K562 (cell line): Measurements from ENCODE around the gene KCNK1. TPM values are rescaled to one million over a fixed set of nuclear protein-coding genes. Genes with fewer than 3 reads are reported as not detected.
A peak's percentile ranks its signal among the peaks of the same experiment; 100 is the strongest.

Experiments
- CTBP1 ChIP-seq: fragments of 450-650 bp; IDR thresholded peaks from 2 replicates; pipeline ENCODE4 v1.6.1; 2016; ENCODE audit warnings: borderline replicate concordance
- DACH1 ChIP-seq: fragments of 450-650 bp; IDR thresholded peaks from 2 replicates; pipeline ENCODE4 v1.6.1; 2018; ENCODE audit not compliant: partially characterized antibody
- DIDO1 ChIP-seq: fragments of 450-650 bp; IDR thresholded peaks from 2 replicates; pipeline ENCODE4 v1.6.1; 2016; ENCODE audit warnings: low read depth, missing biosample characterization, missing genetic modification characterization
- KLF16 ChIP-seq: IDR thresholded peaks from 2 replicates; pipeline ENCODE4 v1.6.1; 2016; ENCODE audit warnings: antibody characterized with exemption
- MXI1 ChIP-seq: IDR thresholded peaks from 2 replicates; pipeline ENCODE4 v1.6.1; 2011; ENCODE audit warnings: low read depth, mild to moderate bottlenecking, improper control_type of control experiment, low read length
- NCOA1 ChIP-seq: fragments of 450-650 bp; IDR thresholded peaks from 2 replicates; pipeline ENCODE4 v1.6.1; 2016; ENCODE audit warnings: low read depth
- PTBP1 ChIP-seq: fragments of 200-400 bp; formaldehyde crosslinking; IDR thresholded peaks from 2 replicates; pipeline ENCODE4 v1.6.1; 2017; ENCODE audit warnings: low read depth, low read length
- RCOR1 ChIP-seq, 2 experiments: IDR thresholded peaks; 2 replicates each; pipeline ENCODE4 v1.6.1; 2012; ENCODE audit warnings: low read depth in 2 of 2, low read length in 2 of 2, borderline replicate concordance in 1 of 2, improper control_type of control experiment in 1 of 2
- RFX5 ChIP-seq: IDR thresholded peaks from 2 replicates; pipeline ENCODE4 v1.6.1; 2011; ENCODE audit warnings: low read depth, mild to moderate bottlenecking, improper control_type of control experiment, low read length
- ZBTB11 ChIP-seq, 3 experiments: fragments of 200-800 bp in 1 of 3; fragments of 250-450 bp in 1 of 3; fragments of 450-650 bp in 1 of 3; sonication (Bioruptor Pico) in 1 of 3; sonication (Bioruptor generic) in 1 of 3; formaldehyde crosslinking in 1 of 3; IDR thresholded peaks; 2 replicates each; pipeline versions ENCODE4 v1.6.1 to v1.8.0; 2016 to 2022; ENCODE audit warnings: mild to moderate bottlenecking in 2 of 3, missing genetic modification characterization in 2 of 3, missing compliant biosample characterization in 1 of 3, moderate library complexity in 1 of 3
- ZBTB5 ChIP-seq: fragments of 450-650 bp; IDR thresholded peaks from 2 replicates; pipeline ENCODE4 v1.6.1; 2017; ENCODE audit warnings: antibody characterized with exemption
- ZNF766 ChIP-seq: fragments of 200-800 bp; sonication (Bioruptor generic); conservative IDR thresholded peaks from 2 replicates; pipeline ENCODE4 v1.6.1; 2016; ENCODE audit warnings: missing genetic modification characterization, missing compliant biosample characterization
- polyA plus RNA-seq, 8 experiments: library from polyadenylated mRNA; depleted of rRNA in 4 of 8; stranded (reverse) in 5 of 8; unstranded in 3 of 8; fragments of >200 nt; fragmentation: Nextera tagmentation in 2 of 8; fragmentation: Illumina TruSeq in 1 of 8; extraction: Ambion mirVana in 2 of 8; extraction: Trizol in 1 of 8; gene quantifications; 2 replicates each; pipeline versions ENCODE4 v1.2.1 to v1.2.3, GENCODE V29; 2011 to 2014; ENCODE audit warnings: inconsistent platforms in 1 of 8, missing spikeins in 1 of 8
- total RNA-seq, 7 experiments: library from RNA; depleted of rRNA in 6 of 7; stranded (reverse); fragments of >200 nt in 6 of 7; fragmentation: Illumina TruSeq in 2 of 7; extraction: Trizol in 2 of 7; gene quantifications; 2 replicates each; pipeline versions ENCODE4 v1.2.1 to v1.2.3, GENCODE V29; 2011 to 2021; ENCODE audit warnings: low replicate concordance in 1 of 7
- TF ChIP-seq, protein P1 (sequence below): fragments of 450-650 bp; IDR thresholded peaks from 2 replicates; pipeline ENCODE4 v1.6.1; 2018; ENCODE audit warnings: mild to moderate bottlenecking, low read depth; ENCODE audit not compliant: partially characterized antibody
- TF ChIP-seq, protein P2 (sequence below): sonication (generic); formaldehyde crosslinking; IDR thresholded peaks from 2 replicates; pipeline ENCODE4 v1.8.0; 2022; ENCODE audit warnings: missing genetic modification reagents, mild to moderate bottlenecking, borderline replicate concordance

KCNK1 gene
- total and polyA plus RNA-seq, 9 of the 15 experiments (the other 6 are each of a cell fraction or from before 2014, with no cell fraction given), result 3.1 to 22.7 (median 6.0) TPM

GRCh38 chr1:233668725-233669294, 54.9 kb downstream of the KCNK1 start (continued):
- TF ChIP-seq PTBP1, result no peak
- TF ChIP-seq, protein P1, sequence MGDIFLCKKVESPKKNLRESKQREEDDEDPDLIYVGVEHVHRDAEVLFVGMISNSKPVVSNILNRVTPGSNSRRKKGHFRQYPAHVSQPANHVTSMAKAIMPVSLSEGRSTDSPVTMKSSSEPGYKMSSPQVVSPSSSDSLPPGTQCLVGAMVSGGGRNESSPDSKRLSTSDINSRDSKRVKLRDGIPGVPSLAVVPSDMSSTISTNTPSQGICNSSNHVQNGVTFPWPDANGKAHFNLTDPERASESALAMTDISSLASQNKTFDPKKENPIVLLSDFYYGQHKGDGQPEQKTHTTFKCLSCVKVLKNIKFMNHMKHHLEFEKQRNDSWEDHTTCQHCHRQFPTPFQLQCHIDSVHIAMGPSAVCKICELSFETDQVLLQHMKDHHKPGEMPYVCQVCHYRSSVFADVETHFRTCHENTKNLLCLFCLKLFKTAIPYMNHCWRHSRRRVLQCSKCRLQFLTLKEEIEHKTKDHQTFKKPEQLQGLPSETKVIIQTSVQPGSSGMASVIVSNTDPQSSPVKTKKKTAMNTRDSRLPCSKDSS, result no peak
- TF ChIP-seq, protein P2, sequence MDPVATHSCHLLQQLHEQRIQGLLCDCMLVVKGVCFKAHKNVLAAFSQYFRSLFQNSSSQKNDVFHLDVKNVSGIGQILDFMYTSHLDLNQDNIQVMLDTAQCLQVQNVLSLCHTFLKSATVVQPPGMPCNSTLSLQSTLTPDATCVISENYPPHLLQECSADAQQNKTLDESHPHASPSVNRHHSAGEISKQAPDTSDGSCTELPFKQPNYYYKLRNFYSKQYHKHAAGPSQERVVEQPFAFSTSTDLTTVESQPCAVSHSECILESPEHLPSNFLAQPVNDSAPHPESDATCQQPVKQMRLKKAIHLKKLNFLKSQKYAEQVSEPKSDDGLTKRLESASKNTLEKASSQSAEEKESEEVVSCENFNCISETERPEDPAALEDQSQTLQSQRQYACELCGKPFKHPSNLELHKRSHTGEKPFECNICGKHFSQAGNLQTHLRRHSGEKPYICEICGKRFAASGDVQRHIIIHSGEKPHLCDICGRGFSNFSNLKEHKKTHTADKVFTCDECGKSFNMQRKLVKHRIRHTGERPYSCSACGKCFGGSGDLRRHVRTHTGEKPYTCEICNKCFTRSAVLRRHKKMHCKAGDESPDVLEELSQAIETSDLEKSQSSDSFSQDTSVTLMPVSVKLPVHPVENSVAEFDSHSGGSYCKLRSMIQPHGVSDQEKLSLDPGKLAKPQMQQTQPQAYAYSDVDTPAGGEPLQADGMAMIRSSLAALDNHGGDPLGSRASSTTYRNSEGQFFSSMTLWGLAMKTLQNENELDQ, result no peak
- TF ChIP-seq DACH1, result peak; percentile 61
- TF ChIP-seq CTBP1, result peak; percentile 62
- peak; percentile 71; the same call in 1 of the 2 replicates for TF ChIP-seq KLF16
- TF ChIP-seq ZBTB5, result 0 out of 2 replicates have a peak, but pooled peaks have one; percentile 39
- TF ChIP-seq RFX5, result no peak
- no peak for TF ChIP-seq MXI1
- peak; percentile 66; the same call in 1 of the 2 replicates for TF ChIP-seq ZNF766 (CRISPR knock-in tag)
- peak in 1 of 3 experiments; percentile 41; a peak in 2 of 6 replicates for TF ChIP-seq ZBTB11 (CRISPR knock-in tag; IDR thresholded peaks at IDR 0.05)
- peak; percentile 81; the same call in 1 of the 2 replicates for TF ChIP-seq NCOA1
- peak; percentile 37 to 81; a peak in 3 of 4 replicates for TF ChIP-seq RCOR1 (IDR thresholded peaks at IDR 0.05; ENCODE audit: borderline replicate concordance in 1 of 2, low read depth in 2 of 2, low read length in 2 of 2)
- TF ChIP-seq DIDO1 (tag), result no peak
